ENCODE measurements around the gene PPFIA2. TPM values are rescaled to one million over a fixed set of nuclear protein-coding genes. Genes with fewer than 3 reads are reported as not detected.

The PPFIA2 gene
- polyA plus RNA-seq, 1 of the 3 experiments (the other 2 are of a cell fraction) = not detected

- Histone ChIP-seq H3K27me3 (ENCODE audit: insufficient read depth) (no peaks in the 10 kb centered on the region), H3K79me2 (ENCODE audit: insufficient read depth) (no peaks in the 10 kb centered on the region), H3K9ac (no peak overlapping the region), H2AFZ (ENCODE audit: low read depth) (no peak overlapping the region), H3K27ac (ENCODE audit: low read depth in 2 of 2, low read length in 1 of 2) (no peak overlapping the region), H3K4me2 (no peak overlapping the region), H3K4me1 (ENCODE audit: control insufficient read depth in 1 of 2, insufficient read depth in 2 of 2, low read depth in 1 of 2, low read length in 1 of 2) (no peaks in the 10 kb centered on the region), H4K20me1 (ENCODE audit: insufficient read depth) (no peaks in the 10 kb centered on the region), H3K9me3 (no peaks in the 10 kb centered on the region), H3K4me3 (ENCODE audit: low read depth in 2 of 2, low read length in 1 of 2) (no peak overlapping the region), H3K9me2 (0 out of 2 replicates have a peak, but pooled peaks cover 2% of the 10 kb centered on the region), H3K36me3 (replicated peaks in 1 of 2; ENCODE audit: control insufficient read depth in 1 of 2, insufficient read depth in 2 of 2, low read length in 1 of 2) (no peaks in the 10 kb centered on the region), H3F3A (replicated peaks; ENCODE audit: insufficient read depth) (no peaks in the 10 kb centered on the region)
- CTCF ChIA-PET = no interaction called here
- DNase-seq = no peak
- TF ChIP-seq ELF1 (IDR thresholded peaks at IDR 0.05) (no peak), MXI1 (IDR thresholded peaks at IDR 0.05; ENCODE audit: low read depth, low read length) (no peak), USF1 (IDR thresholded peaks at IDR 0.05; ENCODE audit: borderline replicate concordance, low read depth) (no peak), RXRA (IDR thresholded peaks at IDR 0.05; ENCODE audit: borderline replicate concordance, low read depth) (no peak), ZBTB33 (IDR thresholded peaks at IDR 0.05; ENCODE audit: borderline replicate concordance, low read depth) (no peak), TCF12 (IDR thresholded peaks at IDR 0.05) (no peak), CTCF (IDR thresholded peaks at IDR 0.05) (no peak), CHD2 (IDR thresholded peaks at IDR 0.05; ENCODE audit: low read length, partially characterized antibody) (no peak)
- POLR2A ChIA-PET = no interaction called here
- 15% methylated on average over 1 of the region's 1 CpG for WGBS (ENCODE audit: low lambda C conversion rate)
Observed at GRCh38 chr12:81416571-81416970, 342.6 kb downstream of the PPFIA2 start.

GRCh38 chr12:81414441-81414840 lies 344.7 kb downstream of the PPFIA2 start:
- Histone ChIP-seq H3K27me3 (ENCODE audit: insufficient read depth) (no peaks in the 10 kb centered on the region), H3K9me2 (0 out of 2 replicates have a peak, but pooled peaks cover 2% of the 10 kb centered on the region), H3K9ac (no peak overlapping the region), H3K27ac (ENCODE audit: low read depth in 2 of 2, low read length in 1 of 2) (no peak overlapping the region), H4K20me1 (ENCODE audit: insufficient read depth) (no peaks in the 10 kb centered on the region), H3K4me2 (no peak overlapping the region), H3K79me2 (ENCODE audit: insufficient read depth) (no peaks in the 10 kb centered on the region), H3K9me3 (no peaks in the 10 kb centered on the region), H3K4me1 (ENCODE audit: control insufficient read depth in 1 of 2, insufficient read depth in 2 of 2, low read depth in 1 of 2, low read length in 1 of 2) (no peaks in the 10 kb centered on the region), H3F3A (replicated peaks; ENCODE audit: insufficient read depth) (no peaks in the 10 kb centered on the region), H2AFZ (ENCODE audit: low read depth) (no peak overlapping the region), H3K4me3 (ENCODE audit: low read depth in 2 of 2, low read length in 1 of 2) (no peak overlapping the region), H3K36me3 (replicated peaks in 1 of 2; ENCODE audit: control insufficient read depth in 1 of 2, insufficient read depth in 2 of 2, low read length in 1 of 2) (no peaks in the 10 kb centered on the region)
- ChIA-PET CTCF (interaction anchor here (1.1 kb wide), 1 partner anchor 17 kb away, joined by 3 read pairs; no protein-coding TSS in a partner anchor), POLR2A (no interaction called here)
- no peak for DNase-seq
- no peak for TF ChIP-seq RFX5 (IDR thresholded peaks at IDR 0.05; ENCODE audit: low read length)
- no peak for TF ChIP-seq GATA2 (CRISPR knock-in tag; IDR thresholded peaks at IDR 0.05)
- TF ChIP-seq SMC3 (IDR thresholded peaks at IDR 0.05; ENCODE audit: low read depth, low read length) = no peak
- no peak for TF ChIP-seq USF1 (IDR thresholded peaks at IDR 0.05; ENCODE audit: borderline replicate concordance, low read depth)
- no peak for TF ChIP-seq JUND (IDR thresholded peaks at IDR 0.05)
- no peak for TF ChIP-seq RAD21 (IDR thresholded peaks at IDR 0.05; ENCODE audit: low read length)
- TF ChIP-seq YY1 (IDR thresholded peaks at IDR 0.05; ENCODE audit: low read depth) = no peak
- no peak for TF ChIP-seq REST (IDR thresholded peaks at IDR 0.05; ENCODE audit: low read depth, low read length)
- TF ChIP-seq NFIC (IDR thresholded peaks at IDR 0.05; ENCODE audit: borderline replicate concordance) = no peak
- no peak for TF ChIP-seq MXI1 (IDR thresholded peaks at IDR 0.05; ENCODE audit: low read depth, low read length)
- no peak for TF ChIP-seq TEAD4 (IDR thresholded peaks at IDR 0.05; ENCODE audit: borderline replicate concordance, insufficient read depth)
- no peak for TF ChIP-seq FOXM1 (IDR thresholded peaks at IDR 0.05; ENCODE audit: low read depth)
- TF ChIP-seq USF2 (IDR thresholded peaks at IDR 0.05; ENCODE audit: borderline replicate concordance, low read depth, low read length) = no peak
- TF ChIP-seq MEF2A (IDR thresholded peaks at IDR 0.05; ENCODE audit: borderline replicate concordance, low read depth) = no peak
